T-helper 1 cell (primary cell): Measurements from ENCODE around the gene PRRC2C.
"Not testable (repeated sequence)": the region's sequence is repeated elsewhere in the genome, so short reads cannot be mapped to it uniquely, and the experiment has no call there.

ENCODE experiments used
- DNase-seq, 5 donors: peaks; one replicate each; pipeline ENCODE4 v3.0.0-alpha.2; 2012 to 2020

Gene PRRC2C

GRCh38 chr1:171500803-171501202 is 15.5 kb downstream of the PRRC2C start:
- DNase-seq = no peak

GRCh38 chr1:171501305-171502024 is 16.1 kb downstream of the PRRC2C start:
- peak in 1 of 5 donors; percentile 11 for DNase-seq

GRCh38 chr1:171506525-171507304 is 21.4 kb downstream of the PRRC2C start:
- DNase-seq = no peak

GRCh38 chr1:171507435-171507834 is 22.1 kb downstream of the PRRC2C start:
- DNase-seq = no peak

GRCh38 chr1:171509191-171509590 is 23.9 kb downstream of the PRRC2C start:
- no peak for DNase-seq

- no peak for DNase-seq
Observed at GRCh38 chr1:171513743-171514142, 28.4 kb downstream of the PRRC2C start.

- peak in 1 of 5 donors; percentile 27 for DNase-seq
Observed at GRCh38 chr1:171515299-171515698, 30.0 kb downstream of the PRRC2C start.

- DNase-seq = no peak
Observed at GRCh38 chr1:171515741-171516140, 30.4 kb downstream of the PRRC2C start.

GRCh38 chr1:171521567-171521966 is 36.2 kb downstream of the PRRC2C start:
- no peak for DNase-seq

- DNase-seq = no peak
Observed at GRCh38 chr1:171530676-171531075, 45.3 kb downstream of the PRRC2C start.

- no peak for DNase-seq
Observed at GRCh38 chr1:171532520-171532919, 47.2 kb downstream of the PRRC2C start.

GRCh38 chr1:171545523-171545922 is 60.2 kb downstream of the PRRC2C start:
- DNase-seq = no peak

- DNase-seq = no peak
Observed at GRCh38 chr1:171550050-171550449, 64.7 kb downstream of the PRRC2C start.

- DNase-seq = not testable (repeated sequence)
Observed at GRCh38 chr1:171550598-171551100, 65.3 kb downstream of the PRRC2C start.

- not testable (repeated sequence) for DNase-seq
Observed at GRCh38 chr1:171553960-171554359, 68.6 kb downstream of the PRRC2C start.

- DNase-seq = no peak
Observed at GRCh38 chr1:171563675-171564074, 78.3 kb downstream of the PRRC2C start.

- DNase-seq = no peak
Observed at GRCh38 chr1:171566467-171566866, 81.1 kb downstream of the PRRC2C start.

- no peak for DNase-seq
Observed at GRCh38 chr1:171570295-171570694, 85.0 kb downstream of the PRRC2C start.

GRCh38 chr1:171576144-171576543 is 90.8 kb downstream of the PRRC2C start:
- no peak for DNase-seq

- no peak for DNase-seq
Observed at GRCh38 chr1:171581226-171581625, 95.9 kb downstream of the PRRC2C start.

- no peak for DNase-seq
Observed at GRCh38 chr1:171581766-171582165, 96.4 kb downstream of the PRRC2C start.

GRCh38 chr1:171582589-171582988 is 97.3 kb downstream of the PRRC2C start:
- DNase-seq = no peak

GRCh38 chr1:171583591-171584201 is 98.4 kb downstream of the PRRC2C start:
- DNase-seq = no peak

- no peak for DNase-seq
Observed at GRCh38 chr1:171585715-171586114, 100.4 kb downstream of the PRRC2C start.
